Hematopoietic multipotent progenitor cell treated with erythropoietin and hydrocortisone succinate and interleukin-3 and kit ligand, for 15 days (in vitro differentiated cells): ENCODE measurements around the gene FCER2.

Source experiments
- DNase-seq: peaks from one replicate; pipeline ENCODE4 v3.0.0-alpha.2; 2015; ENCODE audit warnings: low spot score

Gene FCER2

DNA sequence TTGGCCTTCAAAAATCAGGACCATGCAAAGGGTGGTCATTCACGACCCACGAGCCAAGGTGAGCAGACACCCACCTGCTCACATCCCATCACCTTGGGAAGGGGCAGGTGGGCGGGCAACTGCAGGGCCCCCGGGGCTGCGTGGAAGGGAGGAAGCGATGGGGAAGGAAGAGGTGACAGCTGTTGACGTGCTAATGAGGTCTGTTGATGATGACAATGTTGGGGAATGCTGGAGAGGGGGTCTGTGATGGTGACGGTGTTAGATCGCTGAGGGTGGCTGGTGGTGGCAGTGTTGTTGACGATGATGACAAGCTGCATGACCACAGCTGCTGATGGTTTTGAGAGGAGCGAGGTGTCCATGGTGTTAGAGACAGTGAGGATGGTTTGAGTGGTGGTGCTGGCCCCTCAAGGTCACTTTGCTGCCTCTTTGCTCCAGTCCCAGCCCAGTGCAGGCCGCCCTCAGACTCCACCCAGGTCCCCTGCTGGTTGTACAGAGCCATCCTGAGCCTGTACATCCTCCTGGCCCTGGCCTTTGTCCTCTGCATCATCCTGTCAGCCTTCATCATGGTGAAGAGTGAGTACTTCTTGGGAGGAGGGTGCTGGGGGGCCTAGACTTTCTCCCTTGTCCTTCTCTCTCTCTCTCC is 24.1 kb downstream of the FCER2 start:
- peak; percentile 11 for DNase-seq

DNA sequence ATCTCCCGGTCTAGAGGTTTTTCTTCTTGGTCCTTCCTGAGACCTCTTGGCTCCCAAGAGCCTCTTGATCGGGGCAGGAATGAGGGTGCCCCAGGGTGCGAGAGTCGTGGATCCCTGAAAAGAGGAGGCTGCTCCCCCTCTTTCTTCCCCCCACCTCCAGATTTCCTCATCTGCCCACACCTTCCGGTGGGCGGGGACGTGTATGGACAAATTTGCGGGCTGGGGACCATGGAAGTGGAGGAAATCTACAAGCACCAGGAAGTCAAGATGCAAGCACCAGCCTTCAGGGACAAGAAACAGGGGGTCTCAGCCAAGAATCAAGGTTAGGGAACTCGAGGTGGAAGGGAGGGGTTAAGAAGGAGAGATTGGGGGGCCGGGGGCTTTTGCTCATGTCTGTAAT is 25.1 kb downstream of the FCER2 start, which contains the start of gene MCEMP1:
TSS of gene MCEMP1 (plus strand) at position 237 of the 400 bp plus-strand sequence. CDS start at position 268, 31 bp downstream.
- no peak for DNase-seq

DNA sequence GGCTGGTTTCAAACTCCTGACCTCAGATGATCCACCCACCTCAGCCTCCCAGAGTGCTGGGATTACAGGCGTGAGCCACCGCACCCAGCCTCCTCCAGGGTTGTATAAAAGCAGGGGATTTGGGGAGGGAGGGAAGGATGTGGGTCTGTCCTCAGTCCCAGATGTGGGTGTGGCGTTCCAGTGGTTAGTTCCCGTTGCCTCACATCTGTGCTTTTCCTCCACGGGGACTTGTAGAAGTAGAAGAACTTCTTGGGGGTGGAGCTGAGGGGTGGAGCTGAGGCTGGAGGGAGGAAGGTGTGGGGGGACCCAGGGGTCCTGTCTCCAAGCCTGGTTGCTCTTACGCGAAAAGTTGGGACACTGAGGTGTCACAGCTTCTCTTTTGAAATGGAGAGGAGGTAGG is 25.6 kb downstream of the FCER2 start:
- no peak for DNase-seq

DNA sequence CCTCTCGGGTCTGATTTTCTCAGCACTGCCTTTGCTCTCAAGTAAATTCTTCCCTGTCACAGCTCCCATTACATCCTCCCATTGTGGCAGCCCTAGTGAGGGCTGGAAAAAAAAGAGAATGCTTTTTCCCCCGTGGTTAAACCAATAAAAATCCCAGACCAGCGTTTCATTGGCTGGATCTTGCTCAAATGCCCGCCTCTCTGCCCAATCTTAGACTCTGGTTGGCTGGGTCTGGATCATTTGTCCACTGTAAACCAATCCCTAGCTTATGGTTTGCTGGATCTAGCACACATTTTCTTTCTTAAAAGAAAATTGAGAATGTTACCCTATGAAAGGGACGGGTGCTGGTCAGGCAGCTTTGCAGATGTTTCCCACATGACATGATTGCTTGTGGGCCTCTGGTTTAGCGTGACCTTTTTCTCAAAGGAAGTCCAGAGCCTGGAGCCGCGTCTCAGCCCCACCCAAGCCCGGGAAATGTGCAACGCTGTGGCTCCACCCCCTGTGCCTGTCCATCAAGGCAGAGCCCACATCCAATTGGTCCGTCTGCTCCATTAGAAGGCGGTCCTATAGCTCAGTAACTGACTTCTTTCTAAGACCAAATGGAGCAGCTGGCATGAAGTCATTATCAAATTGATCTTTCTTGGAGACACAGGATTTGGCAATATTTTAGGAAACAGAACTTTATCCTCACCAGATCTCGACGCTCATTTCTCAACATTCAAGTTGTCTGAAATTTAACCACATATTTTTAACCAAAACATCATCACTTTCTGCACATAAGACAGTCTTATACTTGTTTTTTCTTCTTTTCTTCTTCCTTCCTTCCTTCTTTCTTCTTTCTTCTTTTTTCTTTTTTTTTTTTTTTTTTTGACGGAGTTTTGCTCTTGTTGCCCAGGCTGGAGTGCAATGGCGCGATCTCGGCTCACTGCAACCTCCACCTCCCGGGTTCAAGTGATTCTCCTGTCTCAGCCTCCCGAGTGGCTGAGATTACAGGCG is 27.6 kb downstream of the FCER2 start:
- DNase-seq: peak; percentile 68

DNA sequence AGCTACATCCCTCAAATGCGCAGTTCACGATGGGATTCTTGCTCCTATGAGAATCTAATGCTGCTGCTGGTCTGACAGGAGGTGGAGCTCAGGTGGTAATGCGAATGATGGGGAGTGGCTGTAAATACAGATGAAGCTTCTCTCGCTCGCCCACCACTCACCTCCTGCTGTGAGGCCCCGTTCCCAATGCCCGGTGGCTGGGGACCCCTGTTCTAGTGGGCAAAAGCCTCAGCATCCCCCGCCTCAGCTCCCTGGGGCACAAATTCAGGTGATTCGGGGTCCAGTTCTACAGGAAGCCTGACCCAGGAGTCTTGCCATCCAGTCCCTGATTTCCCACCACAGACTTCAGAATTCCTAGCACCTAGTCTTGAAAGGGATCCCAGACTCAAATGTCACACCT is 29.4 kb downstream of the FCER2 start:
- no peak for DNase-seq

DNA sequence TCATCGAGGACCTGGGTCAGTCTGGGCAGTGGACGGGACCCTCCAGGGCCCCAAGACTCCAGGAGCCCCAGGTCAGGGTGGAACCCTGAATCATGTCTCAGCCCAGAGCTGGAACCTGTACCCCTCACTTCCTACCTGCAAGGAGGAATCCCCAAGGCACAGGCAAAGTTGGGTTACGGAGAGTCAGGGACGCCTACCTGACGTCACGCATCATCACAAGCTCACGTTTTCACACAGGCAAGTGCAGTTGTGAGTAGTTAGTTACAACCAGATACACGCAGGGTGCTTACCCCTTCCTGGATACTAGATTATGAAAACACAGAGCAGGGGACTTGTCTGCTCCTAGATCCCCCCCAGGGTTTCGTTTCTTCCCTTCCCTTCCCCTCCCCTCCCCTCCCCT is 31.1 kb downstream of the FCER2 start:
- DNase-seq: no peak

DNA sequence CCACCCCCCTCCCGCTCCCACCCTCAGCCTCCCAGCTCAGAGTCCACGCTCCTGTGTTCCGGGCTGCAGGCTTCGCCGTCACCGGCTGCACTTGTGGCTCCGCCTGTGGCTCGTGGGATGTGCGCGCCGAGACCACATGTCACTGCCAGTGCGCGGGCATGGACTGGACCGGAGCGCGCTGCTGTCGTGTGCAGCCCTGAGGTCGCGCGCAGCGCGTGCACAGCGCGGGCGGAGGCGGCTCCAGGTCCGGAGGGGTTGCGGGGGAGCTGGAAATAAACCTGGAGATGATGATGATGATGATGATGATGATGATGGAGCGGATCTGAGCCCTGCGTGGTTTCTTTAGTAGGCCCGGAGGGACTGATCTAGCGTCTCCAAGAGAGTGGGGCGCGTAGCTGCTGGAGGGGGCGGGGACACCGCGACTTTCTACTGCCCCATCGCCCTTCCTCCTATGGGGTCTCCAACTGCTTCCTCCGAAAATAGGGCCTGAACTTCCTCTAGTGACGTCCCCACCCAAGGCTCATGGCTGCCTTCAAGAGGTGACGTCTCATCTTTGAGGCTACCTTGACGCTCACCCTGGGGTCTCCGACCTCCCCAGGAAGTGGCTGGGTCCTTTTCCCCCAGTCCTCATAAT is 31.7 kb downstream of the FCER2 start:
- DNase-seq: no peak

DNA sequence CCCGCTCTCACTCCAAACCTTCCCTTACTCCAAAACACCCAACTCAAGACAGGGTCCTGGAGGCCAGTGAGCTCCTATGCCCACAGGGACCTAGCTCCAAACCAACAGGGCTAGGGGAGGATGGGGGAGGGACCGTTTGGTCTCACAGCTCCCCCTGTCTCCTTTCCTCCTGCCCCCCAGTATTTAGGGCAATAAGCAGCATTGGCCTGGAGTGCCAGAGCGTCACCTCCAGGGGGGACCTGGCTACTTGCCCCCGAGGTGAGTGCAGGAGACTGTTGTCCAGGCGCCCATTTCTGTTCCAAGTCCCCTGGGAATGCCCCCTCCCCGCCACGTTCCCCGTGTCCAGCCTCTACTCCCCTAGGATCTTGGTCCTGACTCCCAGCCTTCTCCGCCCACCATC is 32.3 kb downstream of the FCER2 start:
- no peak for DNase-seq

DNA sequence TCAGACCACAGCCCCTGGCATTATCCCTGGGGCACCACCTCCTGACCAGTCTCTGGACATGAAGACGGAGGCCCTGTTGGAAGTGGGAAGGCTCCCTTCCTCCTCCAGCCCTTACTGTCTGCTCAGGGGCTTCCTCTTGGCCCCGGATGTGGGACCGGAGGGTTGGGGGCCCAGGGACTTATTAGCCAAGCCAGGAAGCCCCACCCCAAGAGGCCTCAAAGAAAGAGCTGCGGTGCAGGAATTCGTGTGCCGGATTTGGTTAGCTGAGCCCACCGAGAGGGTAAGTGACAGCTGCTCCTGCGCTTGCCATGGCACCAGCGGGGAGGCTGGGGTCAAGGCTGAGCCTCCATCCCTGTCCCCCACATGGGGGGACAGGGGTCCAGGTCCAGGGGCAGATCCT is 33.1 kb downstream of the FCER2 start, which contains the start of gene RETN:
TSS of gene RETN (plus strand) at position 208 of the 400 bp plus-strand sequence. CDS start 278 bp downstream, outside the sequence.
- no peak for DNase-seq

DNA sequence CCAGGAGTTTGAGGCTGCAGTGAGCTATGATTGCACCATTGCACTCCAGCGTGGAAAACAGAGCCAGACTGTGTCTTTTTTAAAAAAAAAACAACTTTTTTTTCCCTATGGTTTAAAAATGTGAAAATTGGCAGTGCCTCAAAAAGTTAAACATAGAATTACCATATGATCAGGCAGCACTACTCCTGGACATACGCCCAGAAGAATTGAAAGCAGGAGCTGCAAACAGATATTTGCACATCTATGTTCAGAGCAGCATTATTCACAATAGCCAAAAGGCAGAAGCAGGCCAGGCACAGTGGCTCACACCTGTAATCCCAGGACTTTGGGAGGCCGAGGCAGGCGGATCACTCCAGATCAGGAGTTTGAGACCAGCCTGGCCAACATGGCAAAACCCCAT is 36.9 kb downstream of the FCER2 start:
- DNase-seq: no peak

DNA sequence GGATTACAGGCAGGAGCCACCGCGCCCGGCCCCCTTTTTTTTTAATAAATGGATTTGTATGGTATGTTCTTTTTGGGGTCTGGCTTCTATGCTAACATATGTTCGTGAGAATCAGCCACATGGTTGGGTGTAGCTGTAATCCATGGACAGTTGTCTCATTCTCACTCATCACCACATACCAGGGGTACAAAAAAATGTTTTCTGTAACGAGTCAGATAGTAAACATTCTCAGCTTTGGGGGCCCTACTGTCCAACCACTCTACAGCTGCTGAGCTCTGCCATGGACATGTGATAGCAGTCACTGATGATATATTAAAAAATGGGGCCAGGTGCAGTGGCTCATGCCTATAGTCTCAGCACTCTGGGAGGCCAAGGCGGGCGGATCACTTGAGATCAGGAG is 38.2 kb downstream of the FCER2 start:
- no peak for DNase-seq

DNA sequence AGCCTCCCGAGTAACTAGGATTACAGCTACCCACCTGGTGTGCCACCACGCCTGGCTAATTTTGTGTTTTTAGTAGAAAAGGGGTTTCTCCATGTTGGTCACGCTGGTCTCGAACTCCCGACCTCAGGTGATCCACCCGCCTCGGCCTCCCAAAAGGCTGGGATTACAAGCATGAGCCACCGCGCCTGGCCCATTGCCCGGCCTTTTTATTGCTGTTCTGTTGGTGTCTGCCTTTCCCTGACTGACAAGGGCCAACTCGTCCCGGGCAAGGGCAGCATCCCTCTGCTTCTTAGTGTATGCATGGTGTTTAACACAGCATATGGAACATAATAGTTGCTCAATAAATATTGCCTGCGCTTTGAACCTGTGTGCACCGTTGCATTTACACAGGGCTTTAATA is 39.3 kb downstream of the FCER2 start:
- no peak for DNase-seq

DNA sequence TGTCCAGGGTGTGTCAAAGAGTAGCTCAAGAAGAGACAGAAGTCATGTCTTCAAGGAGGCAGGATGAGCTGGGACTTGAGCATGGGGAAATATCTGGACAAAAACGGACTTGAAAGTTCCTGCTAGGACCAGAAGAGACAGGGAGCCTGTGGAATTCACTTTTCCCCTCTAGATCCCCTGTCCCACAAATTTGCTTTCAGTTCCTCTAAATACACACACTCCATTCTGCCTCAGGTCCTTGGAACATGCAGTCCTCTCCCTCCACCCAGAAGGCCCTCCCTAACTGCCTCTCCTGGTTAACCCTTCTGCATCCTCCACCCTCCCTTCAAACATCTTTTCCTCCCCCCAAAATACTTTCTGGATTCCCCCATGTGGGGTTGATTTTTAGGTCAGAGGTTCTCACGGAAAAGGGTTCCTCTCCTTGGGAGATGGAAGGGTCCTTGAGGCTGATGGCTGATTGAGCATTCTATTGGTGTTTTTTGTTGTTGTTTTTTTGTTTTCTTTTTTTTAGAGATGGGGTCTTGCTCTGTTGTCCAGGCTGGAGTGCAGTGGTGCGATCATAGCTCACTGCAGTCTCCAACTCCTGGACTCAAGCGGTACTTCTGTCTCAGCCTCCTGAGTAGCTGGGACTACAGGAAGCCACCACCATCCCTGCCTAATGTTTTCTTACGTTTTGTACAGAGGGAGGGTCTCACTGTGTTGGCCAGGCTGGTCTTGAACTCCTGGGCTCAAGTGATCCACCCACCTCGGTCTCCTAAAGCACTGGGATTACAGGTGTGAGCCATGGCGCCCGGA is 40.0 kb downstream of the FCER2 start:
- no peak for DNase-seq

DNA sequence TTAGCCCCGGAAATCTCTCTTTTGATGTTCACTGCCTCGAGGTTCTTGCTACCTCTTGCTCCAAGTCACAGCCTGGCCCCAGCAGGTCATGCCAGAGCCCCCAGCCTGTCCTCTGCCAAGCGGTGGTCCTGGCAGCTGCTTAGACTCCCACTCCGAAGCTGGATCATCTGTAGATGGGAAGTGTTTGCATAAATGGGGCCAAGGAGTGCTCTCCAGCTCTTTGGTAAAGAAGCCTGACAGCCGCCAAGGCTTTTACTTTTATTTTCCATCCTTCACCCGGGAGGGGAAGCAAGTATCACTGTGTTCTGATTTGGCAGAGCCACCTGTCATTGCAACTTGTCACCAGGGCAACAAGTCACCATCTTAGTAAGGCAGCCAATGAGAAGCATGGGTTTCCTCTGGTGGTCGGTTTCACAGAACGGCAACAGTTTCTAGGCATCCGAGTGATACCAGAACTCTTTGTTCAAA is 43.7 kb downstream of the FCER2 start:
- no peak for DNase-seq

DNA sequence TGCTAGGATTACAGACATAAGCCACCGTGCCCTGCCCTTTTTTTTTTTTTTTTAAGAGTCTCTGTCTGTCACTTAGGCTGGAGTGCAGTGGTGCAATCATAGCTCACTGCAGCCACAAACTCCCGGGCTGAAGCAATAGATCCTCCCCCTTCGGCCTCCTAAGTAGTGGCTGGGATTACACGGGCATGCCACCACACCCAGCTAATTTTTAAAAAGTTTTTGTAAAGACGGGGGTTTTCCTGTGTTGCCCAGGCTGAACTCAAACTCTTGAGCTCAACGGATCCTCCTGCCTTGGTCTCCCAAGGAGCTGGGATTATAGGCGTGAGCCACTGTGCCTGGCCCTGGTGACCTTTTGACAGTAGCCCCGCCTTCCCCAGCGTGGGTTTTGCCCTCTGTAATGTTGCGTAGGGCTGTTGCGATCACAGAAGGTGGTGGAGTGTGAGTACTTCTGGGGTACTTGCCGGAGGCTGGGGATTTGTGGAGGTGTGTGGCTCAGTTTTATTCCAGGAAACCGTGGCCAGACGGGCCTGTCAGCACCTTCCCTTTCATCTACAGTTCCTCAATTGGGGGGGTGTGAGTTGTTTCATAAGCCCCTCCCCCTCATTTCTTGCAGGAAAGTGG is 44.7 kb downstream of the FCER2 start:
- DNase-seq: no peak

DNA sequence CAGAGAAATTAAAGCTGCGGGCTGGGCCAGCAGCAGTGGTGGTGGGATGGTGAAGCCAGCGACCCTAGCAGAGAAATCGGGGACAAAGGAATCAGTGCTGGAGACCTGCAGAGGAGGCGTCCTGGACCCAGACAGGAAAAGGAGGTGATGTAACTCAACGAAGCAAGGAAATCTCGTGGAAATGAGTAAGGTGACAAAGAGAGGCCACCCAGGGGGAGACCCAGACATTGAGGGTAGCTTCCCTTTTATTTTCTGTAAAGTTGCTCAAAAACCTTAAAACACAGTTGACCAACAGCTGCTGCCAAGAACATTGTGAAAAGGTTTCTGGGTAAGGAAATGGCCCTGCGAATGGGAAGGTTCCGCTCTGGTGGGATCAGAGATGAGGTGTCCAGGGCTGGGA is 46.4 kb downstream of the FCER2 start:
- no peak for DNase-seq

DNA sequence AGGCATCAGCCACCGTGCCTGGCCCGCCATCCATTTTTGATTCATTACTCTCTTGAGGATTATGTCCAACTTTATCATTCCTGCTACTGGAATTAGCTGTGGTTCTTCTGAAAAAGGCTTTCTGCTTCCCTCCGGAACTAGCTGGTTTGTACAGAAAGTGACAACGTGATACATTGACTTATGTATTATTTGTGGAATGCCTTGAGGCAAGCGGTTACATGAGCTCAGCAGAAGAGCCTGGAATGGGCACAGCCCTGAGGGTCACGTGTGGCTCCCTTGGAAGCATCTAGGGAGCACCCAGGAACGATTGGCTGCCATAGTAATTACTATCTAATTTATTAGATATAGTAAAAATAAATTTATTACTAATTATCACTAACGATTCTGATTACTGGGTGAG is 47.5 kb downstream of the FCER2 start:
- no peak for DNase-seq

DNA sequence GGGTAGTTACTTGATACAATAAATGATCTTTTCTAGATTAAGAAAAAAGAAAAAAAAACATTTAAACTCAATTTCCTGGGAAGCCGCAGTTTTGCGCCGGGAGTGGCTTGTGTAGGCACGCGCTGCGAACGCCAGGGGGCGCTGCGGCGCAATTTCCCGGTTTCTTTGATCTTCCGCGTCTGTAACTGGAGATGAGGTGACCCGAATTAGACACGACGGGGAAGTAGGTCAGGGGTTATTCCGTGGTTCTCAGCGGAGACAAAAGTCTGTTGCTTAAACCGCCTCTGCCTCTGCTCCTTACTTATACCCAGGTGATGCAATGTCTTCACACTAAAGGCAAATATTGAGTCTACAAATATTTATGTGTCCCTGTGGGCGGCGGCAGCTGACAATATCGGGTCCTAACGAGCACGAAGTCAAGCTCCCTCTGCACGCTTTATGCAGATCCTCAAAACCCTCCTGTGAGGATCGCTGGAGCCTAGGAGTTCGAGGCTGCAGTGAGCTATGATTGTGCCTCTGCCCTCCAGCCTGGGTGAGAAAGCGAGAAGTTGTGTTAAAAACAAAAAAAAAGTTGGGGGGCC is 49.8 kb downstream of the FCER2 start:
- peak; percentile 86 for DNase-seq

DNA sequence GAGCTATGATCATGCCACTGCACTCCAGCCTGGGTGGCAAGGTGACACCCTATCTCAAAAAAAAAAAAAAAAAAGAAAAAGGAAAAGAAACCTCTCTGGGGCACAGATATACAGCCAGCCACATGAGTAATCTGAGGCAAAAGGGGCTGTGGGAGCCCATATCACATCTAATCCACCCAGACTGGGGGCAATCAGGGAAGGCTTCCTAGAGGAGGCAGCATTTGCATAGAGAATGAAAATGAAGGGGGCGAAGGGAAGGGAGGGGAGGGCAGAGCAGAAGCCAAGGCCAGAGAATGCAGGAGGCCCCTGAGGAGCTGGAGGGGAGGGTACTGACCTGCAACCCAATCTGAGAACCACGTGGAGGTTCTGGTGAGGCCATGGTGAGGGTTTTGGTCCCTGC is 51.8 kb downstream of the FCER2 start:
- no peak for DNase-seq

DNA sequence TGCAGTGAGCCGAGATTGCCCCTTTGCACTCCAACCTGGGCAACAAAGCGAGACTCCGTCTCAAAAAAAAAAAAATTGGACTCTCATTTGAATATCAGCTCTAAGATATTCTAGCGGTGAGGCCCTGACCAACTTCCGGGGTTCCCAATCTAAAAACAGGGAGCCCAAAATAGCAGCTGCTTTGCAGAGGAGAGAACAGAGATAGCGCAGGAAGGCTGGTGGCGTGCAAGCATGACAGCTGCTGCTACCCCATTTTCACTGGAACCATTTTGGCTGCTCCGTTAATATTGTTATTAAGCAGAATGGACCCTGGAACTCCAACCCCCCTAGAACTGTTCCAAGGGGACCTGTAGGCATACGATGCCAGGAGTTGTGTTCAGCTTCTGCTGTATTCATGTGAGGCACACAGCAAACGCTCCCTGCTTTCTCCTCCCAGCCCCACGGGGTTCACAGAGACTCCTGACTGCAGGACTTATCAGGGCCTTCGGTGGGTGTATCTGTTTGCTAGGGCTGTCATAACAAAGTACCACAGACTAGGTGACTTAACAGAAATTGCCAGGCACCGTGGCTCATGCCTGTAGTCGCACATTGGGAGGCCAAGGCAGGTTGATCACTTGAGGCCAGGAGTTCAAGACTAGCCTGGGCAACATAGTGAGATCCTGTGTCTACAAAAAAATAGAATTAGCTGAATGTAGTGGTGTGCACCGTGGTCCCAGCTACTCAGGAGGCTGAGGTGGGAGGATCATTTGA is 53.5 kb downstream of the FCER2 start:
- DNase-seq: peak; percentile 63
